Testis (tissue), 3 donors: ENCODE results near the gene PTP4A2. TPM values are rescaled to one million over a fixed set of nuclear protein-coding genes. Genes with fewer than 3 reads are reported as not detected.

ENCODE experiments used
- DNase-seq: peaks from one replicate; pipeline ENCODE4 v3.0.0-alpha.2; 2019
- H3K27ac ChIP-seq, 2 donors: fragments of 200-600 bp; sonication (generic); one replicate each; pipeline ENCODE4 v1.5.1; 2019
- H3K27me3 ChIP-seq: fragments of 200-600 bp; sonication (generic); one replicate; pipeline ENCODE4 v1.5.1; 2019
- H3K36me3 ChIP-seq: fragments of 200-600 bp; sonication (generic); one replicate; pipeline ENCODE4 v1.5.1; 2017; ENCODE audit warnings: low read depth; ENCODE audit errors: missing control alignments
- H3K4me1 ChIP-seq: fragments of 200-600 bp; sonication (generic); one replicate; pipeline ENCODE4 v1.5.1; 2019
- H3K4me3 ChIP-seq, 2 donors: fragments of 200-600 bp; sonication (generic); one replicate each; pipeline ENCODE4 v1.5.1; 2017 to 2019
- H3K9me3 ChIP-seq: fragments of 200-600 bp; sonication (generic); one replicate; pipeline ENCODE4 v1.5.1; 2017
- CTCF ChIP-seq, 3 experiments: fragments of 450-650 bp in 2 of 3; fragments of 200-600 bp in 1 of 3; sonication (generic) in 1 of 3; IDR thresholded peaks; one replicate each; pipeline ENCODE4 v1.5.1; 2016 to 2019; ENCODE audit warnings: antibody characterized with exemption in 3 of 3, mild to moderate bottlenecking in 2 of 3, moderate library complexity in 1 of 3
- POLR2A ChIP-seq: fragments of 450-650 bp; IDR thresholded peaks from one replicate; pipeline ENCODE4 v1.6.1; 2017; ENCODE audit warnings: antibody characterized with exemption, mild to moderate bottlenecking, moderate library complexity
- WGBS, 2 donors: methylation state at CpG; one replicate each; pipeline ENCODE4 v1.1.5; 2018; 5-methylcytosine and 5-hydroxymethylcytosine counted together
- intact Hi-C: fragments of 100-400 bp; cut with DNase I; formaldehyde crosslinking; loops from one replicate; pipeline ENCODE4 v1.15.1; 2023; ENCODE audit warnings: low total_unique reads
- polyA plus RNA-seq: library from polyadenylated mRNA; stranded (reverse); fragments of 350-450 nt; fragmentation: Illumina TruSeq; extraction: RNeasy Lipid Tissue Mini Kit (QIAGEN cat#74804); gene quantifications from one replicate; pipeline ENCODE4 v1.2.3, GENCODE V29; 2014; ENCODE audit warnings: low read depth, low replicate concordance; ENCODE audit not compliant: insufficient read depth
- total RNA-seq, 2 donors: library from RNA; depleted of rRNA; stranded (reverse); fragments of >200 nt; gene quantifications; one replicate each; pipeline ENCODE4 v1.2.3, GENCODE V29; 2016

PTP4A2 gene
- total and polyA plus RNA-seq, 3 donors from 2014 or later, result 137 to 305 (median 189) TPM

GRCh38 chr1:31870086-31870736 is 68.0 kb downstream of the PTP4A2 start:
- Histone ChIP-seq H3K4me3 (no peak overlapping the region), H3K9me3 (no peaks in the 10 kb centered on the region), H3K27me3 (no peaks in the 10 kb centered on the region), H3K4me1 (no peaks in the 10 kb centered on the region), H3K36me3 (no peaks in the 10 kb centered on the region), H3K27ac (no peak overlapping the region)
- 77 to 78% methylated on average over 7 of the region's 7 CpGs for WGBS, 2 donors
- intact Hi-C loops, result no loop called here
- DNase-seq, result no peak
- TF ChIP-seq POLR2A (no peak), CTCF (IDR thresholded peaks at IDR 0.05) (no peak)

GRCh38 chr1:31869449-31869848 is 68.7 kb downstream of the PTP4A2 start:
- Histone ChIP-seq H3K4me1 (no peaks in the 10 kb centered on the region), H3K9me3 (no peaks in the 10 kb centered on the region), H3K27ac (no peak overlapping the region), H3K4me3 (no peak overlapping the region), H3K36me3 (no peaks in the 10 kb centered on the region), H3K27me3 (no peaks in the 10 kb centered on the region)
- intact Hi-C loops, result no loop called here
- 73 to 76% methylated on average over 3 of the region's 3 CpGs for WGBS, 2 donors
- TF ChIP-seq CTCF (IDR thresholded peaks at IDR 0.05) (no peak), POLR2A (no peak)
- no peak for DNase-seq

GRCh38 chr1:31868862-31869261 is 69.3 kb downstream of the PTP4A2 start:
- Histone ChIP-seq H3K4me3 (no peak overlapping the region), H3K27ac (no peak overlapping the region), H3K9me3 (no peaks in the 10 kb centered on the region), H3K36me3 (no peaks in the 10 kb centered on the region), H3K27me3 (no peaks in the 10 kb centered on the region), H3K4me1 (no peaks in the 10 kb centered on the region)
- intact Hi-C loops, result no loop called here
- WGBS, 2 donors, result 82 to 86% methylated on average over 3 of the region's 3 CpGs
- no peak for DNase-seq
- no peak for TF ChIP-seq CTCF (IDR thresholded peaks at IDR 0.05)

- intact Hi-C loops, result no loop called here
- no peaks in the 10 kb centered on the region for H3K4me1 ChIP-seq
- no peak overlapping the region for H3K4me3 ChIP-seq
- no peak for DNase-seq
- H3K36me3 ChIP-seq, result no peaks in the 10 kb centered on the region
- 88 to 93% methylated on average over 7 of the region's 7 CpGs for WGBS, 2 donors
- no peaks in the 10 kb centered on the region for H3K27me3 ChIP-seq
- H3K9me3 ChIP-seq, result no peaks in the 10 kb centered on the region
- H3K27ac ChIP-seq, result no peak overlapping the region
- TF ChIP-seq POLR2A (no peak), CTCF (IDR thresholded peaks at IDR 0.05) (no peak)
Measured at GRCh38 chr1:31867546-31867945, 70.6 kb downstream of the PTP4A2 start.

- H3K27me3 ChIP-seq, result no peaks in the 10 kb centered on the region
- 62 to 70% methylated on average over 5 of the region's 5 CpGs for WGBS, 2 donors
- no peaks in the 10 kb centered on the region for H3K4me1 ChIP-seq
- intact Hi-C loops, result no loop called here
- TF ChIP-seq CTCF (IDR thresholded peaks at IDR 0.05) (no peak), POLR2A (no peak)
- DNase-seq, result no peak
- H3K9me3 ChIP-seq, result no peaks in the 10 kb centered on the region
- no peak overlapping the region for H3K4me3 ChIP-seq
- no peak overlapping the region for H3K27ac ChIP-seq
- no peaks in the 10 kb centered on the region for H3K36me3 ChIP-seq
Measured at GRCh38 chr1:31866450-31867032, 71.6 kb downstream of the PTP4A2 start.
